LNCAP (cell line): Measurements from ENCODE around the gene ZMYND12.

Experiments
- TF ChIP-seq, protein P1 (sequence below): fragments of 450-650 bp; IDR thresholded peaks from 2 replicates; pipeline ENCODE4 v1.5.1; 2017; ENCODE audit warnings: mild to moderate bottlenecking

ZMYND12 gene

DNA sequence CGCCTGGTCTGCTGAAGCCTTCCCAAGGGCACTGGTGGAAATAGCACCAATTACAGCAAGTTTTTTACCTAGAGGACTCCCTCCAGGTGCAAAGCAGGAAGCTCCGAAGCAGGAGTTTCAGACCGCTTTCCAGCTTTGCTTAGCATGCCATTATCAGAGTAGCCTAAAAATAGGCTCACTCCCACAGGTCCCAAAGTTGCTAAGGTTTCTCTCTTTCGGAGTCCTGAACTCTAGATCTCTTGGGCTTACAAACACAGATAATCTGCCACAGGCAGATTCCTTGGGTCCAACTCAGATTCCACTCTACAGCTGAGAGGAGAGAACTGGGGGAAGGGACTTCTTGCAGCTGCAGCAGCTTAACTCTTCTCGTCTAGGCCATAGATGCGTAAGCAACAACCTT, 22.5 kb downstream of the ZMYND12 start:
- TF ChIP-seq, protein P1, sequence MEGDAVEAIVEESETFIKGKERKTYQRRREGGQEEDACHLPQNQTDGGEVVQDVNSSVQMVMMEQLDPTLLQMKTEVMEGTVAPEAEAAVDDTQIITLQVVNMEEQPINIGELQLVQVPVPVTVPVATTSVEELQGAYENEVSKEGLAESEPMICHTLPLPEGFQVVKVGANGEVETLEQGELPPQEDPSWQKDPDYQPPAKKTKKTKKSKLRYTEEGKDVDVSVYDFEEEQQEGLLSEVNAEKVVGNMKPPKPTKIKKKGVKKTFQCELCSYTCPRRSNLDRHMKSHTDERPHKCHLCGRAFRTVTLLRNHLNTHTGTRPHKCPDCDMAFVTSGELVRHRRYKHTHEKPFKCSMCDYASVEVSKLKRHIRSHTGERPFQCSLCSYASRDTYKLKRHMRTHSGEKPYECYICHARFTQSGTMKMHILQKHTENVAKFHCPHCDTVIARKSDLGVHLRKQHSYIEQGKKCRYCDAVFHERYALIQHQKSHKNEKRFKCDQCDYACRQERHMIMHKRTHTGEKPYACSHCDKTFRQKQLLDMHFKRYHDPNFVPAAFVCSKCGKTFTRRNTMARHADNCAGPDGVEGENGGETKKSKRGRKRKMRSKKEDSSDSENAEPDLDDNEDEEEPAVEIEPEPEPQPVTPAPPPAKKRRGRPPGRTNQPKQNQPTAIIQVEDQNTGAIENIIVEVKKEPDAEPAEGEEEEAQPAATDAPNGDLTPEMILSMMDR = no peak

DNA sequence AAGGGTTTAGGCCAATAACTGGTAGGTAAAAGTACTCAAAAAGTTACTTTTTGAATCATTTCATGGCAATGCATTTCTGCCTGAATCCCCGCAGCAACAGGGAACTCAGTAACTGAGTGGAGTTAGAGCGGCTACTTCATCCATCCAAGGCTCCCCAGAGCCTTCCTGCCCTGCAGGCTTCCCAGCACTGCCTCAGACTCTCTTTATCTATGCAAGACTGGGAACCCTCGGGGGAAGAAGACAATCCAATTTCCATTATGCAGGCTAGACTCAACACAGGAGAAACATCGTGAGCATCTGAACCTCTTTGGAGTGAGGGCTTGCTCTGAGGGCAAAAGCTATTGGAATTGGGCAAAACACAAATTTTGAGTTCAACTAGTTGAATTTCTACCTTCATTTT, 23.1 kb downstream of the ZMYND12 start:
- TF ChIP-seq, protein P1 = no peak

DNA sequence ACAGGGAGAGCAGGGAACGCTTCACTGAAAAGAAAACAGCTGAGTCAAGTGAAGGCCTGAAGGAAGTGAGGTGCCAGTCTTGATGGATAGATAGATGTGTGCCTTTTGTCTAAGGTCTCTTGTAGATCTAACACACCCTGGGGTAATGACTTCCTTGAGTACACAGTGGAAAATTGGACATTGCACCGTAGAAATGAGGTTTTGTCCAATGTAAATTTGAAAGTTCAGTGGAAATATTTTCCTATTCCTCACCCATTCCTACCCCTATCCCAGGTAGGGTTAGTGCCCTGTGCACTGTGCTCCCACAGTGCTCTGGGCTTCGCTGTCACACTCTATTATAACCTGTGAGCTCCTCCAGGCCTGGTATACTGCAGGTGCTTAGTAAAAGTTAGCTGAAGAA, 24.3 kb downstream of the ZMYND12 start:
- TF ChIP-seq, protein P1 = no peak

DNA sequence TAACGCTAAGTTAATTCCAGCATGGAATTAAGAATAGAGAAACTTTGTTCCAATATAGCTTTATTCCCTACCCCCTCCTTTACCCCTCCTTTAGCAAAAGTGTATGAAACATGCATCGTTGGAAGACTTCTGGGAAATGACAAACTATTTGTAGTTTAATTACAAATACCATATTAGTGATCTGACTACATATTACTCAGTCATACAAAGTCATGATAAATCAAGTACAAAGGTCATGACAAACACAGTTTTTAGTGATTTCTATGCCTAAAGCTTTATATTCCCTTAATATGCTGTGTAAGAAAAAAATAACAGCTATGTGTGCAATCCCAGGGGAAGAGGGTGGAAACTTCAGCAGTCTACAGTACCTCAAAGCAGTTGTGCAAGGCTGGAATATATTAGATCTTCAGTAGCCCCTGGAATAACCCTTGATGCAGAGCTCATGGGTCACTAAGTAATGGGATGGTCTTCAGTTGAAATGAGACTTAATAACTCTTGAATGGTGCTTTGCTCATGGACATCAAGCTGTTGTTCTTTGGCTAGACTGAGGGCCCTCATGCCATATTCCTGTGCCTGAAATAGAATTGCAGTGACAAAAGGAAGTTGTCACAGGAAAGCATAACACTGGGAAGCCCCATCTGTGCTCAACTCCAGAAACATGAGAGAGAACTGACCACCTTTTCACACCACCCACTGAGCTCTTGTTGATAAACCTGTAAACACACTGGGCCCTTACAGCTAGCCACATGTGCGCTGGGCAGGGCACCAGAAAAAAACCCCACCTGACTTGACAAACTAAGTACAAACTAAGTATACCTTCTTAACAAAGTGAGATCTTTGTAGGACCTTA, 25.3 kb downstream of the ZMYND12 start:
- TF ChIP-seq, protein P1 = no peak

DNA sequence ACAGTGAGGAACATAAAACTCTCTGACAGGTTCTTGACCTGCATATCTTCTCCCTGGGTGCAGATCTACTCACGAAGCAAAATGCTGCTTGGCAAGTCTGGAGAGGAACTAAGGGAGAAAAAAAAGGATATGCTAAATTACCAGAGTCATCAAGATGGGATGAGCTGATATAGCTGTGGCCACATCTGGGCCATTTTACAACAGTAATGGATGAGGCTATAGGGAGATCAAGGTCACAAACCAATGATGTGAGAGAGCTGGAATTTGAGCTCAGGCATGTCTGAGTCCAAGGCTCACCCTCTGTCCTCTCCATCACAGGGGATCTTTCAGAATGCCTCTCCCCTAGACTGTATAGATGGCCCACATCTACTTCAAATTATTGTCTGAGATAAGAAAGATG, 26.2 kb downstream of the ZMYND12 start:
- TF ChIP-seq, protein P1 = no peak

DNA sequence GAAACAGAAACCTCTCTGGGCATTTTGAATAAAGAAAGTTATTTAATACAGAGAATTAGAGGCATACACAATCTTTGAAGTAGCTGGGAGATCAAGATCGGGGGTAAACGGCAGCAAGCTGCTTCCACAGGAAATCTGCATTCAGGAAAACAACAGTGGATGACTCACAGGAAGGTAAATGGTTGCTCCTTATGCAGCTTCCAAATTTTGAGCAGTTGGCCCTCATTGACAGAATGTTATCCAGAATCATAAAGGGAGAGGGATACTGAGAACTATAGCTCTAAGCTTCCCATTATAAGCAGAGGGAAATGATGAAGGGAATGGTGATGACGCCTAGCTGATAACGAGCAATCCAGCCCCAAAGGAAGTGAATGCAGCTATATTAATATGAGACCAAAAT, 28.6 kb downstream of the ZMYND12 start:
- TF ChIP-seq, protein P1 = no peak

DNA sequence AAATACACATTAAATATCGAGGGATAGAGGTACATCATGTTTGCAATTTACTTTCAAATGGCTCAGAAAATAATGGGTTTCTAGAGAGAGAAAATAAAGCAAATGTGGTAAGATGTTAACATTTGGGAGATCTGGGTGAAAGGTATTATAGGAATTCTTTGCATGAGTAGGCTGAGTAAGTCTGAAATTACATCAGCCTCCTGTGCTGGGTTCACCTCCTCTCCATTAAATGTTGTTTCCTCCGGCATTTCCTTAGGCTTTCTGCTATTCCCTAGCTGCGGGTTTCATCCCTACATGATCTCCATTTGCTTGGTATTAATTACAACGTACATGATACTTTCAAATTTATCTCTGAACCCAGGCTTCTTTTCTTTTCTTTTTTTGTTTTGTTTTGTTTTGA, 31.6 kb downstream of the ZMYND12 start:
- TF ChIP-seq, protein P1 = no peak
